NCI-H146 treated with DMSO at 0.1 percent for 48 hours (cell line): Measurements from ENCODE around the gene SLCO3A1.
A peak's percentile ranks its signal among the peaks of the same experiment; 100 is the strongest.
"Not testable (repeated sequence)": the region's sequence is repeated elsewhere in the genome, so short reads cannot be mapped to it uniquely, and the experiment has no call there.

Experiments
- DNase-seq: peaks from one replicate; lab custom pipeline; 2025; ENCODE audit not compliant: unreplicated experiment; lab: John Stamatoyannopoulos, UW

The SLCO3A1 gene

DNA sequence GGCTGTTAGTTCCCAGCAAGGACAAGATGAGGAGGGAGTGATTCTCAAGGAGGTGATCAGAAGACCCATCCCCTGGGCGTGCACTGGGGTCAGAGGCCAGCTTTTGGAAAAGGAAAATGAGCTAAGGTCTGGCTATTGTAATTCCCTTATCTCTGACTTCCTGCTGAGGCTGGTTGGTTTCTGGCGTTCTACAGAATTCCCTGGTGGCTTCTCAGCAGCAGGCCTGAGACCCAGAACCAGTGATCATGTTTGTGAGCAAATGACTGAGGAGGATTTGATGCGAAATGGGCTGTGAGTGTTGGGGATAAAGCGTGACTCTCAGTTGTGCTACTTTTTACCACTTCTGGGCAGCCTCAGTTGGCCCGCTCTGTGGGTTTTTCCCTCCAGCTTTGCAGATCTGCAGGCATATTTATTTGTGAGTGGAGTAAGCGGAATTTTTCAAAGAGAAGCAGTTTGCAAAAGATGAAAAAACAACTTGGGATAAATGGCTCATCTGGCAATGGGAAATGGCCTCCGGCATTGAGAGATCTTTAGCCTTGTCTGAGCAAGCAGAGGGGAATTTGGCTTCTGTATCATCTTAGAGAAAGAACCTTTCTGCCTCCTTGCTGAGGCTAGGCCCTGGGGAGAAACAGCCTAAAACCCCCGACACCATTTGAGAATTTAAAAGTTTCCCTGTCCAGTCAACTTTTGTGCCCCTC is 102.7 kb downstream of the SLCO3A1 start:
- DNase-seq, result peak; percentile 10

DNA sequence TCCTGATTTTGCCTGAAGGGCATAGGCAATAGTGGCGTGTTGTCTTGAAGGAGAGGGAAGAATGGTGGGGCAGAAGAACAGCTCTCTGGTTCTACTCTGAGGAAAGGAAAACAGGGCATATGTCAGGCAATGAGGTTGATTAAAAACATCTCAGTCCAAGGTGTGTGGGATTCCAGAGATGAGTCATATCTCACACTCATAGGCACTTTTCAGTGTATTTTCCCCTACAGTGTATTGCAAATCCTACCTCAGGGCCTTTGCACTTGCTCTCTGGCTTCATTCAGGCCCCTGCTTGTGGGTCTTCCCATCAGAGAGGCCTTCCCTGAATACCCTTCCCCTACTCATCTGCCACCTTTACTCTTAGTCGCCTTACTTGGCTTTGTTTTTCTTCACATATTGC is 107.8 kb downstream of the SLCO3A1 start:
- no peak for DNase-seq

DNA sequence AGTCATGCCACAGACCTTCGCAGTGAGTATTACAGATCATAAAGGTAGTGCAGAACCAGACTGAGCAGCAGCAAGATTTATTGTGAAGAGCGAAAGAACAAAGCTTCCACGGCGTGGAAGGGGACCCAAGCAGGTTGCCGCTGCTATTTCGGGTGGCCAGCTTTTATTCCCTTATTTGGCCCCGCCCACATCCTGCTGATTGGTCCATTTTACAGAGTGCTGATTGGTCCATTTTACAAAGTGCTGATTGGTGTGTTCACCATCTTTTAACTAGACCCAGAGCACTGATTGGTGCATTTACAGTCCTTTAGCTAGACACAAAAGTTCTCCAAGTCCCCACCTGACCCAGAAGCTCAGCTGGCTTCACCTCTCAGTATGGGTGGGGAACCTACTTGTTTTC is 110.2 kb downstream of the SLCO3A1 start:
- DNase-seq, result not testable (repeated sequence)

DNA sequence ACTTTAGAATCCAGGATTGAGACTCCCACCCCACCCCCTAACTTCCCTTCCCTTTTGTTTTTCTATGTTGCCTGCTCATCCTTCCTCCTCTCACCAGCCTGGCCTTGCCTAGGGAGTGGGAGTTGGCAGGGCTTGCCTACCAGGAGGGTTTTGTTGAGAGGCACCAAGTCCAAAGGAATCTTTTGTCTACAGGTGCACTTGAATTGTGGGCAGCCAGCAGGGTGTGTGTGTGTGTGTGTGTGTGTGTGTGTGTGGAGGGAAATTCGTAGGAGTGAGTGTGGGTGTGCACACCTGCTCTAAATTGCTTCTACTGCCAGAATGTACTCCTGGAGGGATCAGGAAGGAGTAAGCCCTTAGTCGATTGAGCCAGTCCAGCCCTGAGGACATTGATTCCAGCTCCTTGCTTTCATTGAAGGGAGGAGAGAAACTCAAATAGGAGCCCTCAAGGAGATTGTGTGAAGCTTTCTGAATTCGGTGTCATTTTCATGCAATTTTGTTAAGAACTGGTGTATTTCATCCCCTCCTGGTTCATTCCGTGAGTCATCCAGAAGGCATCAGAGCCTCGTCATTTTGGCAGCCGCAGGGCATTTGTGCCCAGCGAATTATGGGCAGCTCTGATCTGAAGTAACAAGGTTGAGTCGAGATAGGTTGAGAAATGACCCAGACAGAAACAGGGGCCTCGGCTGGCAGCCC is 112.1 kb downstream of the SLCO3A1 start:
- DNase-seq, result no peak

DNA sequence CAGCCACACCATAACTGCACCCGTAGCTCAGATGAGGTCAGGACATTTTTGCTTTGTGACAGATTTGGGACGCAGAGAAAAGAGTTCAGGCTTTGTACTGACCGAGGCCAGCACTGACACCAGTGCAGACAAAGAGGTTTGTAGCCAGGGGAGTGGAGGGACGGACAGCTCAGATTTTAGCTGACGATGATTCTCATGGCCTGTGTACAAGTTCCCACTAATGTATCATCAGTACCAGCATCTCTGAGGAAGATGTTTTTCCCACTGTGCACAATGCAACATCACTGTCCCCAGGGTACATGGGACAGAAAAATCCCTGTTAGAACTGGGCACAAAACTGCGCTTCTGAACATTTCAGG is 112.7 kb downstream of the SLCO3A1 start:
- no peak for DNase-seq

DNA sequence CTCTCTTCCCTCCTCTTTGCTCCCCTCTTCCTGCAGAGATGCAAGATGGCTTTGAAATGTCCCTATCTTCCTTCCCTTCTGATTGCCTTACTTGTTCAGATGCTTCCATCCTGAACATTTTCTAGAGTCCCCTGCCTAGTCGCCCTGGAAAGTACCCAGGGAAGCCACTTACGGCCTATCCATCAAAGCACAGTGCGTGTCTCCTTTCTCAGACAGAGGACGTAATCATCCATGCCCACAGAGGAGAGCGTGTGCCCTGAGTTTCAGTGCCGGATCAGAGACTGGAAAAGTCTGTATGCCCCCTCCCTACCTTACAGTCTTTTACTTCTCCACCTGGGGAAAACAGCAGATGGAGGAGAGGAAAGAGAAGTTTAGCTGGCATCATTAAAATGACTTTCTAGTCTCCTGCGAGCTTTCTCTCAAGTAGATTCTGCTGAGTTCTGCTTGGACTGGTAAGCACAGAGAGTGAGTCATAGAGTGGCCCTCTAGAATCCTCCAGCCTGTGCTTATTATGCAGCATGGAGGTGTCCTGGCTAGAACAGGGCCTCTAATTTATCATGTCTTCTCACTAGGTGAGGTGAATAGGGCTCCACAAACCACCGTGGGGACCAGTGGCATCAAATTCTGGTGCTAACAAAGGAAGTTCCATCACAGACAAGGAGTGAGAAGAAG is 114.6 kb downstream of the SLCO3A1 start:
- no peak for DNase-seq

DNA sequence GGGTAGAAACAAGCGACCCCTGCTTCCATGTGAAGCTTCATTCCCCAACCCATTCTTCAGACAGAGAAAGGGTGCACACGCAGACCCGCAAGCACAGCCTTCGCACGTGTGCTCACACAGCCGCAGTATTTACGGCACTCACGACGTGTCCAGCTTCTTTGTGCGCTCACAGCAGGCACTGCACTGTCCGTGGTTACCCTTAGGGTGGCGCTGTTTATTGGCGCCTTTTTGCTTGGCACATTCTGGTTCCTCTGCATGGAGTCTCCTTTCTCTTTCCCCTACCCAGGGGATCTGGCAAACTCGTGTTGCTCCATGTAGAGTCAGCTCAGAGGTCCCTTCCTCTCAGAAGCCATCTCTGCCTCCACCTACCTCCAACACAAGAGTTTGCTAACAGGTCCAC is 115.1 kb downstream of the SLCO3A1 start:
- DNase-seq, result no peak

DNA sequence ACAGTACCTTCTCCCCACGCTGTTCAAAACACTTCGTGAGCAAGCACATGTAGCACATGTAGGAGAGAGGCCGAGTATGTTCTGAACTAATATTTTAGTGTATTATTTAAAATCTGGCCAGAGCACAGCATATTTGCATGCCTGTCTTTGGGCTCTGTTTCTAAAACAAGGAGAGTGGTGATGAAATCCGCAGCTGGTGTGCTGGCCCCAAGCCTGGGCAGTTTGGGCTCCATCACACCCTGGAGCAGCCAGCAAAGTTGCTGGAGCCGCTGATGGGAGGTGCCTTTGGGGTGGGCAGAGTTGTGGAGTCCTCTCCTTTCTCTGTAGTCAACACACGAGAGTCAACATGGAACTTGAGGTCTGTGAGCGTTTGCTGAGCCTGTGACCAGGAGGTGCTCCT is 116.6 kb downstream of the SLCO3A1 start:
- DNase-seq, result no peak

DNA sequence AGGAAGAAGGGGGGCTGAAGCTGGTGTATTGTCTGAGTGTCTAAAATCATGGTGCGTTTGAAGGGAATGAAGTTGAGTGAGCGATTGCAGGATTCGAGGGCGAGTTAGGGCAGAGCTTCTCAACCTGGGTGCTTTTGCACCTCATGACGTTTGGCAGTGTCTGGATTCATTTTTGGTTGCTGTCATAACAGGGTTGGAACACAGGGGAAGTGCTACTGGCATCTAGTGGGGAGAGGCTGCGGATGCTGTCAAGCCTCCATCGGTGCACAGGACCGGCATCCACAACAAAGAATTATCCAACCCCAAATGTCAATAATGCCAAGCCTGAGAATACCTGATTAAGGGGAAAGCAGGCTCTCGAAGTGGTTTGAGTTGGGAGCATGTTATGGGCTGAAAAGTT is 120.0 kb downstream of the SLCO3A1 start:
- DNase-seq, result no peak

DNA sequence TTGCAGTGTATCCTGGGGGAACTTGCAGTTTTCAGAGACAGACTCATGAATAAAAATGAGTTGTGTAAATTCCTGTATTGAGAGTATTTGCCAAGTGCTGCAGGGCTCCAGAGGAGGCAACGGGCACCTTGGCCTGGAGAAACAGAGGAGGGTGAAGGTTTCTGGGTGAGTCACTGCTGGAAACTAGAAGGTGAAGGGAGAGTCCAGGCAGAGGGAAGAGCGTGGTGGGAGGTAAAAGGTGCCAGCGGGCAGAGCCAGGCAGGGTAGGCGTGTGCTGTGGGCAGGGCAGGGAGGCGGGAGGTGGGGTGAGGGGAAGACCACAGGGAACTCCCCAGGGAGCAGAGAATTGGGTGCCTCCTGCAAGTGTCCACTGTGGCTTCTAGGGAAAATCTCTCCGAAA is 120.8 kb downstream of the SLCO3A1 start:
- no peak for DNase-seq

DNA sequence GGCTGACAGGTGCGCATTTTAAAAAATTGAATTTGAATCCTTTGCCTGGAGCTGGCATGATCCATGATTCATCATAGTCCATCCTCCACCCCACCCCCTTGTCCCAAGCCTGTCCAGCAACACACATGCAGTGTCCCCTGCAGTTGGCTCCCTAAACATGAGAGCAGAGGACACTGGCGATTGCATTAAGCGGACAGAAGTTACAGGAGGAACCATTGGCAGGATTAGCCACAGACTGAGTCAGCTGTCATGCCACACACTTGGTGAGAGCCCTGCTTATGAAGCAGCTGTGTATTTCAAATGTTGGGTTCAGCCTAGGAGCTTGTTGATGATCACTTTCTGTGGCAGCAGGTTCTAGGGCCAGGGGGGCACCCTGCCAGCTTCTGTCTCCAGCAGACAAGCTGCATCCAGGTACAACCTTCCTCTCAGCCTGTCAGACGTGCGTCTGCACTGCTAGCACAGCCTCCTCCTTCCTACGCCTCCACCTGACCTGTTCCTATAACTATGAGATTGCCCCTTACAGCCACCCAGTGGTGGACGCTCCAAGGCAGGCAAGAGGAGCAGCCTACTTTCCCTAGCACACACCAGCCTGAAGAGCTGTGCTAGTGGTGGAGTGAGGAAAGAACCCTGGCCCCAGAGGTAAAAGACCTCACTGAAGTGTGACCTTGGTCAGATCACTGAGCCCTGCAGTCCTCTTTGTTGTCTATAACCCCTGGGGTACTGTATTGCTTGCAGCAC is 121.9 kb downstream of the SLCO3A1 start:
- no peak for DNase-seq

DNA sequence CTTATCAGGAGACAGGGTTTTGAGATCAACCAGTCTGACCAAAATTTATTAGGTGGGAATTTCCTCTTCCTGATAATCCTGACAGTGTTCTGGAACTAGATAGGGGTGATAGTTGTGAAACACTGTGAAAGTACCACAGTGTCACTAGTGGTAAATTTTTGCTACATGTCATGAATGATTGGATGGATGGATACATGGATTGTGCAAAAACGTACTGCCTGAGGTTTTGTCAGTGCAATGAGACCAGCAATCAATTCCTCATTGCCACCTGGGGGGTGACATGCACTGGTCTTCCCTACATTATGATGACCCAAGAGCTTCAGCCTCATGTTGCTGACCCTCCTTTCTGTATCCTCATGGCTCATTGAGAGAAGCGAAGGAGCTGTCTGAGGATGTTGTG is 123.5 kb downstream of the SLCO3A1 start:
- no peak for DNase-seq

DNA sequence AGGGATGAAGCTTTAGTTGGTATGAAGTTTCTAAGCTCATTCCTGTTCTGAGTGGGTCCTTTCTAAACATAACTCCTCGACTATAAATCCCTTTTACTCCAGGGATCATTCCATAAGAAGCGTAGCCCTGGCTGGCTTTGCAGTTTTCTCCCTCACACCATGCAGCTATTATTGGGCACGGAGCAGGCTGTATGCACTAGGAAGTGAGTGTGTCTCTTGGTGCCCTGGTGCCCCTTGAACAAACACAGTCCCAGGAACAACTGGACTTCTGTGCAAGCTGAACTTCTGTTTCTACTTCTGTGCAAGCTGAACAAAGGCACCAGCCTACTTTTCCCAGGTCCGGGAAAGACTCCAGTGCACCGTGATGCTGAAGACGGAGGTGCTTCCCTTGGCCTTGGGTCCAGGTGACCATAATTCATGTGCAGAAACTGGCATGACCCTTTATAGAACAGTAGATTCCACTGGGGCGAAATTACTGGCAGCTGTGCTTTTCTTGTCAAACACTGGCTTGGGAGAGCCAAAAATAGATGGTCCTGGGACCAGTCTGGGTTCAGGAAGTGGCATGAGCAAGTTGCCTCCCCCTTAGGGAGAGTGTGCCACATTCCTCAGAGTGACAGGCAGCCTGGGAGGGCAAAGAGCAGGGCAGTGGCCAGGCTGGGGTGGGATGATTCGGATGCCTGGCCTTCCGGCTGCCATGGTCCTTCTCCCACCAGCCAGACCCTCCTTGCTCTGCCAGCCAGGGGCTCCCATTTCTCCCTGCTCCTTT is 127.2 kb downstream of the SLCO3A1 start:
- no peak for DNase-seq

DNA sequence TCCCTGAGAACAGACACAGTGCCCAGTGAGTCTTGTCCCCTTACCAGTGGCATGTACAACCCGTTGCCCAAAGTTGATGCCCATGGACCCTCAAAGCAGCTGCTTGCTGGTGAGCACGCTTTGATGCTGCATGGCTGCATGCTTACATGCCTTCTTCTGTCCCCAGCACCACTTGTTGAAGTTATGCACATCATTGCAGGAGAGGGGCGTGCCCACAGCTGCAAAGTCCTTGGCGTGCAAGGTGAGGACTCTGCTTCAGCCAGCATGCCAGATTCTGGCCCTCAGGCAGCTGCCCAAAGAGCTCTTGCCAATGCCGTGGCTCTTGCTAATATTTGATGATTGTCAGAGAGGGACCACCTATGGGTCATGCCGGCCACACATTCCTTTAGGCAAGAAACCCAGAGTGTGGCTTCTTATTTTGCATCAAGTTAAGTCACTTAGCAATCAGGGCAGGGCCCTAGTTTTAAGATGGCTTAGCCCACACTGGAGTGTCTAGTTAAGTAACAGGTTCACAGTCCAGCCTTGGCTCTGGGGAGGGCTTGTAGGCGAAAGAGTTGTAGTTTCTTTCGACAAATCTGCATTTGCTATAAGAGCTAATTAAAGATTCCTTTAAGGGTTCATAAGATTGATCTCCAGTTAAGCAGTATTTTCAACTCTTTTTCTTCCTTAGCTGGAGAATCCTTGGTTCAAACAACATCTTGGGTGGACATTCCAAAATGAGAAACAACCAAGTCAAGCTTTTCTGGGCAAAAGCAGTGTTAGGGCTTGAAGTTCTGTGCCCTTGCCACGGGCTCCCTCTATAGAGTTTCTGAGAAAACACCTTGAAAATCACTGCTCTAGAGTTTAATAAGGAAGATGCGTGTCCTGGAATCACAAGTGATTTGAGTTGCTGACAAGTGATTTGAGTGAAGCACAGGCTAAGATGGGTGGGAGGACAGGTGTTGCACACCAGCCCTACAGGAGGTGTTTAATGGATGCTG is 128.6 kb downstream of the SLCO3A1 start:
- no peak for DNase-seq

DNA sequence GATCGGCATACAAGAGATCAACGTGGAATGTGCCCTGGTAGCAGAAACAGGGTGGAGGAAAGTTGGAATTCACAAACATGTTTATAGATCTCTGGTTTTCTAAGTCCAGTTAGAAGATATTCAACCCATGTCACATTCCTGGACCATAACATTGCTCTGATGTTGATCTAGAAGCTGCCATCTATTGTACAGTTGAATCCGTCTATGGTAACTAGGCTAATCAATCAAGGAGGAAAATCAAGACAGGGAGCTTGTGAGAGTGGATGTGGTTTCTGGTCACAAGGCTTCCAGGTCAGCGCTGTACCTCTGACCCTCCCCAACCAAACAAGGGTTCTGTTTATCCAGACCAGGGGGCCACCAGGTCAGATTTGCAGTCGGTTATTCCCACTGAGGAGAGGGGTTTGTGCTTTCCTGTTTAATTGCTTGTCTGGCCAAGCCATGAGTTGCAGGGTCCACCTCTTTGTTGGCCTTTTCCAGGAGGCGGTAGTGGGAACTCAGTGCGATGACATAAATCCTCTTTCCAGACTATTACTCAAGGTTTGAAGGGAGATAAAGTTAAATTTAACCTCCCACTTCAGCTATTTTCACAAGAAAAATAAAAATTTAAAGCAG is 130.3 kb downstream of the SLCO3A1 start:
- DNase-seq, result no peak

DNA sequence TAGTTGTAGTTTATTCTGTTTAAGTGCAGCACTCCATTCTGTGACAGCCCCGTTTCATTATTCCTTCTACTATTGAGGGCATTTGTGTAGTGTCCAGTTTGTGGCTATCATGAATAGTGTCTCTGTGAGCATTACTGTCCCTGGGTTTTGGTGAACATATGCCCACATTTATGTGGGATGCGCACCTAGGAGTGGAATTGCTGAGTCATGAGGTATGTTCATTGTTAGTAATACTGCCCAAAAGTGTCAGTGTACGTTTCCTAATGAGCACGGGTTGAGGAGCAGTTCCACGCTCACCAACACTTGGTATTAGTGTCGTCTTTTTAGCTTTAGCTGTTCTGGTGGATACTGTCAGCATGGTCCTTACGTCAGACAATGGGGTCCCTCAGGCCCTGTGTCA is 131.8 kb downstream of the SLCO3A1 start:
- DNase-seq, result no peak

DNA sequence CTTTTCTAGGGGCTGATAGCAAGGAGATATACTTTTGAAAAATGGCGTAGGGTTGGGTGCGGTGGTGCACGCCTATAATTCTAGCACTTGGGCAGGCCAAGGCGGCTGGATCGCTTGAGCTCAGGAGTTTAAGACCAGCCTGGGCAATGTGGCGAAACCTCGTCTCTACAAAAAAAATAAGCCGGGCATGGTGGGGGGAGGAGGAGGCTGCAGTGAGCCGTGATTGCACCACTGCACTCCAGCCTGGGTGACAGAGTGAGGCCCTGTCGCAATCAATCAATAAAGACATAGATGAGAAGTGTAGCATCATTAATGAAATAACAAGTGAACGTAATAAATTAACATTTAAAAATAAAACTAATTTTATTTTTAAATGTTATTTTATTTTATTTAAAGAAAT is 134.6 kb downstream of the SLCO3A1 start:
- no peak for DNase-seq

DNA sequence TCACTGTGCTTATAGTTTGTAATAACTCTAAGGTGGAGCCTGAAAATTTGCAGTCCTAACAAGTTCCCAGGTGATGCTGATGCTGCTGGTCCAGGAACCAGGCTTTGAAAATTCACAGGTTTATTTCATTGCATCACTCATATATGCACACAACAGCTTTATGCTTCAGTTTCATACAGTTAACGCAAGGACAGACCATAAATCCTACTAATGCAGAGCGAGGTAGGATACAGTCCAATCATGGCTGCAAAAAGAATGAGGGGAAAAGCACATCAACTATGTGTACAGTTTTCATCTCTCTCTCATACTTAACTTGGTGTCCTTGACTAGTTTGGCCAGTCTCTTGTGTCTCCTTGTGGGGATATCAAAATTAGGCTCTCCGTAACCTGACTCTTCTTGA is 135.1 kb downstream of the SLCO3A1 start:
- no peak for DNase-seq

DNA sequence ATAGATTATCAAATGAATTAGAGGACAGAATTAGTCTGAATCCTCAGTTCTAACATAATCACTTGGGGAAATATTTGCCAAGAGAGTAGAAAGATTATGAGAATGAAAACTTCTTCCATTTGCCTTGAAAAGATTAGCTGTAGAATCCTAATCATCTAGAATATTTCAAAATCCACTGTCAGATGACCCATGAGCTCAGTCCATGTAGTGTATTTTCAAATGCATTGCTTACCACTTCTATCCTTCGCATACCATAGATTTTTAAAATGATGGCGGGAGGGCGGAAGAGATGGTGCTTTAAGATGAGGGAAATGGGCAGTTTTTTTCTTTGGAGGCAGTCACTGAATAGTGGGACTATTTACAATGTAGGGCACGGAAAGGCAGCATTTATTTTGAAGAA is 136.3 kb downstream of the SLCO3A1 start:
- DNase-seq, result no peak
